GM10248 (cell line): ENCODE results near the gene KCNS1.

ENCODE experiments used
- CTCF ChIA-PET: fragments of 300-600 bp; sonication (Branson Sonifier 250); formaldehyde crosslinking; extraction: SDS; loops from one replicate; lab custom pipeline; 2021; ENCODE audit warnings: antibody characterized with exemption; lab: Yijun Ruan, JAX
- POLR2A ChIA-PET: fragments of 350-650 bp; sonication (Branson Sonifier 250); formaldehyde crosslinking; extraction: SDS; loops from one replicate; lab custom pipeline; 2020; ENCODE audit warnings: antibody characterized with exemption; lab: Yijun Ruan, JAX
- DNase-seq: peaks from one replicate; pipeline ENCODE4 v3.0.0; 2012; ENCODE audit errors: extremely low spot score
- CTCF ChIP-seq: IDR thresholded peaks from 2 replicates; pipeline ENCODE4 v1.5.1; 2012; ENCODE audit warnings: mild to moderate bottlenecking, low read depth; ENCODE audit errors: extremely low read depth, missing control alignments, control extremely low read depth

Gene KCNS1

DNA sequence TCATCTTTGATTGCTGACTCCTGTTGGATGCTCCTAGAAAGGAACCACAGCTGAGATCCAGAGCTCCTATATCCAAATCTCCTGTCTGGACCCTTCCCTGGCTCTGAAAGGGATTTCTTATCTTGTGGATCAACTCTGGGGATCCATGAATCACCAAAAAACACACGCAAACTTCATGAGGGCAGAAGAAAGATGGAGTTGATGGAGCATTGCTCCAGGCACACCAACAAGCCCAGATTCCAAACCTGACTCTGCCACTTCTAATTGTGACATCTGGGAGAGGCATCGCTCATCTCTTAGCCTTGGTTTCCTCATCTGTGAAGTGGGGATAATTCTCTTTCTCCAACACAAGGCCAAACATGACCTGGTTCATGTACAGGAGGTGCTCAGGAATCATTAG is 6.7 kb downstream of the KCNS1 start:
- ChIA-PET POLR2A (no interaction called here), CTCF (interaction anchor here (0.8 to 11.4 kb wide), 14 partner anchors 12 to 677 kb away, joined by 3 to 183 read pairs (median 16); partner anchors contain the start of gene WFDC5)
- no peak for DNase-seq

DNA sequence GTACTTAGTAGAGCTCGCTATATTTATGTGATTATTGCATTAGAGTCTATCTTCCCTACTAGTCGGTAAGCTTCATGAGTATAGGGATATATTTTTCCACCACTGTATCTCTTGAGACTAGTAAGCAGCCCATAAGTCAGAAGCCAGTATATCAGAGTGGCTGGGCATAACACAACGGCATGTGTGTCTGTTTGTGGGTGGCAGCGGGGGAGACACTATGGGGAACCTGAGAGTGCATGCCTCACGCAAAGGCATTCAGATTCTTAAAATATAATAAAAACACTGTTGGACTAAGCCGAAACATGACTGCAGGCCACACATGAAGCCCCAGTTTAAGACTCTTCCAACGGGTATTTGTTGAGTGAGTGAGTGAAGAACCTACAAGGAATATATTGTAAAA is 8.0 kb downstream of the KCNS1 start:
- no peak for TF ChIP-seq CTCF
- no peak for DNase-seq
- CTCF ChIA-PET: interaction anchor here (1.7 to 11.4 kb wide), 5 partner anchors 10 to 82 kb away, joined by 7 to 183 read pairs (median 24); partner anchors contain the start of gene WFDC5
- POLR2A ChIA-PET: no interaction called here

More for the DNA sequence above, 6.7 kb downstream of the KCNS1 start:
- TF ChIP-seq CTCF: no peak

DNA sequence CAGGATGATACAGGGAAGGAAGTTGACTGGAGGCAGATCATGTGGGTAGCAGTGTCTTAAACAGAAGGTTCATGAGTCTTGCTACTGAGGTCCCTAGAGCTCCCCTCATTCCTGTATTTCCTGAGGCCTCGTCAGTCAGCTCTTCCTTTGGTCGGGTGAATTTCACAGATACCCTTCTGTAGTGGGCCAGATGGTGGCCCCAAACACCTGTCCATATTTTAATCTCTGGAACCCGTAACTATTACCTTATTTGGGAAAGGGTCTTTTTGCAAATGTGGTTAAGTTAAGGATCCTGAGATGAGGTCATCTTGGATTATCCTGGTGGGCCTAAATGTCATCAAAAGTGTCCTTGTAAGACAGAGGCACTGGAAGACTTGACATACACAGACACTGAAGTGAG is 9.6 kb downstream of the KCNS1 start:
- POLR2A ChIA-PET: no interaction called here
- no peak for TF ChIP-seq CTCF
- no peak for DNase-seq
- CTCF ChIA-PET: interaction anchor here (1.7 to 11.4 kb wide), 2 partner anchors 19 to 47 kb away, joined by 7 to 183 read pairs; partner anchors contain the start of gene WFDC5

- no peak for TF ChIP-seq CTCF
- POLR2A ChIA-PET: no interaction called here
- no peak for DNase-seq
- CTCF ChIA-PET: no interaction called here
Measured at GRCh38 chr20:45090481-45090880, 10.4 kb downstream of the KCNS1 start.

DNA sequence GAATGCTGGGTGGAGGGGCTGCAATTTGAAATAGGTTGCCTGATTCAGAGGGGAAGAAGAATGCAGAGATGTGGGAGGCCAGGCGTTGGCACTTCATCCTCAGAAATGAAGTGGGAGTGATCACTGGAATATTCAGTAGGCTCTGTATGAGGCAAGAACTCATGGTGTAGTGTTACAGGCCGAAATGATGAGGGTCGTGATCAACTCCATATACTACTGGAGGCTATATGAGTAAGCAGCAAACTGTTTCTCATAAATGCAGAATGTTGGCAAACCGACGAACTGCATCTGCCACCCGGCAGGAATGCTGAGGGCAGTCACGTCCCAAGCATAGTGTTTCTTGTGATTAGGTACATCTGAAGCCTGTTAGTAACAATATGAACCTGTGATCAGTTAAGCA is 12.7 kb downstream of the KCNS1 start:
- ChIA-PET POLR2A (no interaction called here), CTCF (interaction anchor here (1.5 to 3.4 kb wide), 2 partner anchors 8 to 24 kb away, joined by 3 to 21 read pairs; no protein-coding TSS in a partner anchor)
- TF ChIP-seq CTCF: no peak
- no peak for DNase-seq

DNA sequence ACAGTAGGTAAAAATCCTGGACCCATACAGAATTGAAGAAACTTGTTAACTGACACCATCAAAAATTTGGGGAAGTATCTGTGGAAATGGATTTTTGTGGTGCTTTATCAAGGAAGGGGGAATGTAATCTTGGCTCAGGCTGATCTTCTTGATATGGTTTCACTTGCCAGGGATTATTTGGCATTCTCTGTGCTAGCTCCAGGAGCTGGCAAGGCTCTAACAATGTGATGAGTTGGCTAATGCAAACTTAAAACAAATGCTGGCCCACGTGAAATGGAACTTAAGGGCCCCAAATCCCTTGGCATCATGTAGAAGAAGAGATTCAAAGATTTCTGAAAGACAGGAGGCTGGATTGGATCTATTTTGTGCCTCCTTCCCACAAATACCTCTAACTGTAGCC is 13.1 kb downstream of the KCNS1 start:
- ChIA-PET CTCF (interaction anchor here (3.4 kb wide), 1 partner anchor 8 kb away, joined by 21 read pairs; no protein-coding TSS in a partner anchor), POLR2A (no interaction called here)
- no peak for TF ChIP-seq CTCF
- no peak for DNase-seq
